EL (cell line): ENCODE measurements around the gene TMPRSS11A.
A peak's percentile ranks its signal among the peaks of the same experiment; 100 is the strongest.

Source experiments
- DNase-seq: peaks from one replicate; pipeline ENCODE4 v3.0.0-alpha.2; 2016

The TMPRSS11A gene

DNA sequence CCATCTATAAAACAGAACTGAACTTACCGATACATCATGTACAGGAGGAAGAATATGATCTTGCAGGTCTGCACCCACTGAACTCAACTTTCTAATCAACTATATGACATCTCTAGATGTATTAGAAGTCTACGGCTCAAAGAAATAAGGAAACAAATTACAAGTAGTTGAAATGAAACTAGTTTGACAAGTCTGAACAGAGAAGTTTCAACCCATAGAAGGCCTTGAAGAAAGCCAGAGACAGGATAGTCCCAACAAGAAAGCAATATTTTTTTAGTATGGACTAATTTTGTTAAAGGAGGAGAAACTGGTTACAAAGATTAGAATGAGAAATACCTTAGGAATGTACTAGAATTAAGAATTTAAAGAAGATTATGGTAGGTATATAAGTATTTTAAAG lies at the start of gene TMPRSS11A:
TMPRSS11A (minus strand) TSS at position 138 of the 400 bp plus-strand sequence; CDS start at position 38, 100 bp downstream.
- no peak for DNase-seq

GRCh38 chr4:68011684-68012083 lies 48.4 kb upstream of the TMPRSS11A start:
- no peak for DNase-seq

- DNase-seq: no peak
These were observed 39.6 kb upstream of the TMPRSS11A start for GRCh38 chr4:68002906-68003305.

DNA sequence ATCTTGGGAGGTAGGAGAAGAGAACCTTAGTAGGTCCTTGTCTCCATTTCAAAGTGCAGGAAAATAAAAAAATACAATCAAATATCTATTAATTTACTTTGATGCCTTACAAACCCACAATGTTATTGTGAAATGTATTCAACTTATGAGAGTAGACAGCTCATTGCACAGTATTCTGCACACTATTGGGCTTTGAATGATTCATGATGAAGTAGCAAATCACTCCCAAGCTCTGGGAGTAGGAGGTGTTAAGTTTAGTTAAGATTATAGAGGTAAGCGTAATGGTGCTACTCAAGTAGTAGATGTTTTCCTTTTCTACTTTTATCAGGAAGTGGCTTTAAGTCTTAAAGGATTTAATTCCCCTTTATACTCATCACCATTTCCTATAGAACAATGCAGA lies 32.8 kb upstream of the TMPRSS11A start:
- no peak for DNase-seq

- DNase-seq: no peak
These were observed 25.7 kb upstream of the TMPRSS11A start for GRCh38 chr4:67988991-67989390.

- DNase-seq: no peak
These were observed 20.0 kb upstream of the TMPRSS11A start for GRCh38 chr4:67983333-67983732.

DNA sequence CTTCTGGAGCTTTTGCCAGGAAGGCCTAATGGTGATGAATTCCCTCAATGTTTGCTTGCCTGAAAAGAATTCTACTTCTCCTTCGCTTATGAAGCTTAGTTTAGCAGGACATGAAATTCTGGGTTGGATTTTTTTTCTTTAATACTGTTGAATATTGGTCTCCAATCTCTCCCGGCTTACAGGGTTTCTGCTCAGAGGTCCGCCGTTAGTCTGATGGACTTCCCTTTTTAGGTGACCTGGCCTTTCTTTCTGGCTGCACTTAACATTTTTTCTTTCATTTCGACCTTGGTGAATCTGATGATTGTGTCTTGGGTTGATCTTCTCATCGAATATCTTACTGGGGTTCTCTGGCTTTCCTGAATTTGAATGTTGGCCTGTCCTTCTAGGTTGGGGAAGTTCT lies 17.2 kb upstream of the TMPRSS11A start:
- DNase-seq: no peak

DNA sequence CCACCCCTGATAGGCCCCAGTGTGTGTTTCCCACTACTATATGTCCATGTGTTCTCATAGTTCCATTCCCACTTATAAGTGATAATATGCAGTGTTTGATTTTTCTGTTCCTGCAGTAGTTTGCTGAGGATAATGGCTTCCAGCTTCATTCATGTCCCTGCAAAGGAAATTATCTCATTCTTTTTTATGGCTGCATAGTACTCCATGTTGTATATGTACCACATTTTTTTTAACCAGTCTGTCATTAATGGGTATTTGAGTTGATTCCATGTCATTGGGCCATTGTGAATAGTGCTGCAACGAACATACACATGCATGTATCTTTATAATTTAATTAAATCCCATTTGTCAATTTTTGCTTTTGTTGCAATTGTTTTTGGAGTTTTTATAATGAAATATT lies 10.3 kb upstream of the TMPRSS11A start:
- DNase-seq: no peak

DNA sequence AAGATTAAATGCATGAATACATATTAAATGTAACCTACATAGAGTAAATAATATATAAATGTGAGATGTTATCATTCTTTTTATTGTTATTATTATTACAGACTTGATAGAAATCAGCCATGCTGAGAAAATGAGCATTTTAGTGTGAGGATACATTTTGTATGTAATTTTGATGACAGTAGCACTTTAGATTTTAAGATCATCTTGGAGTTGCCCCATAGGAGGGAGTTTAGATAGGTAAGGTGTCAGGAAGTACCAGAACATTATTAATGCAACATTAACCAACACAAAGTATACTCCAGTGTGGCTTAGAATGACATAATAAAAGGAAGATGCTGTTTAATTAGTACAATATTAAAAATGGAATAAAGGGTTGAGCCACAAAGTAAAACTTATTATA lies 8.4 kb downstream of the TMPRSS11A start:
- no peak for DNase-seq

DNA sequence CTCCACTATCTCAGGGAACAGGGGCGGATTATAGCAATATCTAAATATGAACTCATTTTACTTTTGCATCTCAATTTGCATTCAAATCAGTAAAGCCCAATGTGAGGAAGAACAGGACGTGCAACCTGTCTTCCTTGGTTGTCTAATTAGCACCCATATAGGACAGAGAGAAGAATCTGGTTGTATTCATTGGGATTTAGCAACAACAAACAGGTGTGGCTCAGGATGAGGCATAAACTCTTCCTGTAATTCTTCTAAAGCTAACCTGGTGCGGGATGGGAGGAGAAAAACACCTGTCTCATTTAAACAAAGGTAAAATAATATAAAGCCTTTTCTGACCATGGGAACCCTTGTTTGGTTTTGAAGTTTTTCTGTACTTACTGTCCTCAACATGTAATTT lies 22.2 kb downstream of the TMPRSS11A start:
- DNase-seq: no peak

- DNase-seq: no peak
These were observed 22.8 kb downstream of the TMPRSS11A start for GRCh38 chr4:67940506-67940905.

DNA sequence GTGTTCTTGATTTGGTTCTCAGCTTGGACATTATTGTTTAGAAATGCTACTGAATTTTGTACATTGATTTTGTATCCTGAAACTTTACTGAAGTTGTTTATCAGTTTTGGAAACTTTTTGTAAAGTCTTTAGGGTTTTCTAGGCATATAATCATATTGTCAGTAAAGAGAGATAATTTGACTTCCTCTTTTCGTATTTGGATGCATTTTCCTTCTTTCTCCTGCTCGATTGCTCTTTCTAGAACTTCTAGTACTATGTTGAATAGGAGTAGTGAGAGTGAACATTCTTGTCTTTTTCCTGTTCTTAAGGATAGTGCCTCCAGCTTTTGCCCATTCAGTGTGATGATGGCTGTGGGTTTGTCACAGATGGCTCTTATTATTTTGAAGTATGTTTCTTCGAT lies 24.1 kb downstream of the TMPRSS11A start:
- no peak for DNase-seq

DNA sequence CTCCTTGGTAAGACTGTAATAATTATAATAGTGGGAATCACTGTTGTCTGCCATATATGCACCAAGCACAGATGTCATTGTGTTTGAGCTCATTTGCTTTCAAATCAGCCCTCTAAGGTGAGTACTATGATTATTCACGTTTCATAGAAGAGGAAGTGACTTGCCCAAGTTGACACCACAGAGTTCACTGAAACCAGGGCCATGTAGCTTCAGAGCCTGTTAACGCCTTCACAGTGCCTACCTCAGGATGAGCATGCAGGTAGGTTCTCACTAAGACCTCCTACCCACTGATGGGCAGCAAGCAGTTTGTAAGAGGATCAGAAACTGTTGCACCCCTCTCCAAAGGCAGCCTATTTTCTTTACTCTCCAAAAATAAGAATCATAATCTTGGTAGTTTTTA lies 27.4 kb downstream of the TMPRSS11A start:
- DNase-seq: no peak

DNA sequence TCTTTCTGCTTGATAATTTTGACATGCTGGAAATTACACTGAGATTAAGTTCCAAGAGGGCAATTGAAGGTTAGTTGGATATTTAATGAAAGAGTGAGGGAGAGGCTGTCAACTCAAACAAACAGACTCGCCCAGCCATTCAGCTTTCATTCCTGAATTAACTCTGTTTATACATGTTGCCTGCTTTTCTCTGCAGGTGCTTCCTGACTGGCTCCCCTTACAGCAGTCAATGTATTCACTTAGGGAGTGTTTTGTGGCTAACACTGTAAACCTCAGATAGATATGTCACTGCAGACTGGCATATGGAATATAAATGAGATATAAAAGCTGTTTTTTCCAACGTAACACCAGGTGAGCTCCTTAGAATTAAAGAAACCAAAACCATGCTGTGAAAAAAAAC lies 28.7 kb downstream of the TMPRSS11A start:
- no peak for DNase-seq

DNA sequence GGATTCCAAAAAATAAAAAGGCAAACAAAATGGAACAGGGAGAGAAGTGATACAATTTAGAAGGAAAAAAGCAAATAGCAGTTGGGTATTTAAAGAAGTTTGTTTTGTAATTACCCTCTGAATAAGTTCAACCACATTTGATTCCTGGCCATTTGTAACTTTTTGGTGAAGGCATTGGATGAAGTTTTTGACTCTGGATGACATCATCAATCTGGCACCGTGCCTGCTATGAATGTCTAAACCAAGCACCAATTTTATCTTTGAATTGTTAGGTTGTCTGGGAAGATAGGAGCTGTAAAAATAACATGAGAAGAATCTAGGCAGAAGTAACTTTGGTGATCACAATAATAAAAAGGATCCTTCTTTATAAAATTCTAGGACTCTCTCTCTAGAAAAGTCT lies 29.5 kb downstream of the TMPRSS11A start:
- no peak for DNase-seq

DNA sequence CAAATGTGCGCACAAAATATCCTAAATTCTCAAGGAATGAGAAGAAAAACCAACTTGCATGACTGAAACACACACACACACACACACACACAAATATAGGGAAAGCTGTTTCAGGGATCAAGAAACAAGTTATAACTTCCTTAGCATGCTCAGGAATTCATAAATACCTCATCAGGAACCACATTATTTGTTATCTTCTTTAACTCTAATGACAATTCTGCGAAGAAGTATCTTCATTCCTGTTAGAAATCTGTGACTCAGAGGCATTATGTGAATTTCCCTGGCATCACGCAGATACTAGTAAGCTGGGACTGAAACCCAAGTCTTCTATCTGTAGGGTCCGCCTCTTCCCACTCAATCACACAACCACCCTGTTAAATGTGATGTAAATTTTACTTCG lies 30.3 kb downstream of the TMPRSS11A start:
- DNase-seq: no peak

GRCh38 chr4:67931256-67931655 lies 32.0 kb downstream of the TMPRSS11A start:
- DNase-seq: no peak

DNA sequence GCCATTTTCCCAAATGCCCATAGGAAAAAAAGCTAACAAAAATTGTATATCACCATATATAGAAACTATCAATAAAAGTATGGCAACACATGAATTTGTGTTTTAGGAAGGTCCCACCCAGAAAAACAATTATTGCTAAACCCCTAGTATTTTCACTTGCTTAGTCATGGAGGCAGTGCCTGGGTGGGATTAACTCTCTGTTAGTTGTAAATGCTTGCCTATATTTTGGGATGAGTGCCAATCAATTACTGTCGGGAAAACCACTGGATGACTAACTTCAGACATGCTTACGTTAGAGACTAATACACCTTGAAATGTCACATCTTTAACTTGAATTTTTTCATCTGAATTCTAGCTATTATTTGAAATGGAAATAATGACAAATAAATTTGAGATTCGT lies 33.9 kb downstream of the TMPRSS11A start:
- DNase-seq: peak; percentile 8

GRCh38 chr4:67928546-67928945 lies 34.7 kb downstream of the TMPRSS11A start:
- no peak for DNase-seq

- no peak for DNase-seq
These were observed 36.0 kb downstream of the TMPRSS11A start for GRCh38 chr4:67927251-67927650.

- DNase-seq: no peak
These were observed 36.8 kb downstream of the TMPRSS11A start for GRCh38 chr4:67926485-67926884.

DNA sequence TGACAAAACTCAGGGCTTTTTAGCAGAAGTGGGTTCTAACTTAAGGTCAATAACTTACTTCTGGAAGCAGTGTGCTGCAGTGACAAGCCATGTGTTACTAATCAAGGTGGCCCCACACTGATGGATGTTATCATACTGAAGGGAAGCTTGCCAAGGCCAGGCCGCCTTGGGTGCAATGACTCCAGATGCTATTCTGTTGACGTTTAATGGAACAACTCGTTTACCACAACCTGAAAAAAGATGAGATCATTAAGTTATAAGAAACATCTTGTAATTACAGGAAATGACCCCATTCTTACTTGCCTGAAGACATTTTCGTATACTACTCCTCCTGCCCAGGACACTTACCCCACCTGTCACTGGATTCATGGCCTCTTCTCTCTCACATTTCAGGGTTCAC lies 40.6 kb downstream of the TMPRSS11A start:
- no peak for DNase-seq

GRCh38 chr4:67918428-67918827 lies 44.9 kb downstream of the TMPRSS11A start:
- no peak for DNase-seq

- no peak for DNase-seq
These were observed 47.8 kb downstream of the TMPRSS11A start for GRCh38 chr4:67915400-67915966.

- DNase-seq: no peak
These were observed 51.2 kb downstream of the TMPRSS11A start for GRCh38 chr4:67912080-67912479.

- no peak for DNase-seq
These were observed 51.7 kb downstream of the TMPRSS11A start for GRCh38 chr4:67911638-67912037.
